GM19438 (cell line): ENCODE results near the gene ARHGDIB.
A peak's percentile ranks its signal among the peaks of the same experiment; 100 is the strongest.

ENCODE experiments used
- ATAC-seq: cut with Tn5 transposase; IDR thresholded peaks from one replicate; pipeline ENCODE4 v1.9.1; 2021; ENCODE audit warnings: low read depth; ENCODE audit not compliant: unreplicated experiment

ARHGDIB gene

GRCh38 chr12:14984036-14984435 lies 22.6 kb upstream of the ARHGDIB start:
- no peak for ATAC-seq

GRCh38 chr12:14982991-14983390 lies 21.6 kb upstream of the ARHGDIB start:
- ATAC-seq, result no peak

- ATAC-seq, result no peak
Observed at GRCh38 chr12:14982562-14982961, 21.2 kb upstream of the ARHGDIB start.

GRCh38 chr12:14981049-14981448 lies 19.6 kb upstream of the ARHGDIB start:
- no peak for ATAC-seq

- ATAC-seq, result no peak
Observed at GRCh38 chr12:14979468-14979867, 18.1 kb upstream of the ARHGDIB start.

GRCh38 chr12:14976658-14977057 lies 15.3 kb upstream of the ARHGDIB start:
- ATAC-seq, result no peak

- no peak for ATAC-seq
Observed at GRCh38 chr12:14975457-14975856, 14.1 kb upstream of the ARHGDIB start.

GRCh38 chr12:14974633-14975032 lies 13.2 kb upstream of the ARHGDIB start:
- no peak for ATAC-seq

- ATAC-seq, result no peak
Observed at GRCh38 chr12:14972816-14973215, 11.4 kb upstream of the ARHGDIB start, which contains the start of gene PDE6H. PDE6H (plus strand) TSS chr12:14973042; CDS start chr12:14978013, 4,971 bp downstream.

- no peak for ATAC-seq
Observed at GRCh38 chr12:14970473-14970872, 9.1 kb upstream of the ARHGDIB start.

- ATAC-seq, result no peak
Observed at GRCh38 chr12:14968478-14968877, 7.1 kb upstream of the ARHGDIB start.

GRCh38 chr12:14965221-14965620 lies 3.8 kb upstream of the ARHGDIB start:
- no peak for ATAC-seq

GRCh38 chr12:14964406-14964805 lies 3.0 kb upstream of the ARHGDIB start:
- no peak for ATAC-seq

- no peak for ATAC-seq
Observed at GRCh38 chr12:14963520-14963919, 2.1 kb upstream of the ARHGDIB start.

GRCh38 chr12:14962797-14963196 lies 1.4 kb upstream of the ARHGDIB start:
- ATAC-seq, result no peak

- no peak for ATAC-seq
Observed at GRCh38 chr12:14962153-14962539, 745 bp upstream of the ARHGDIB start.

GRCh38 chr12:14960548-14961465 lies 594 bp downstream of the ARHGDIB start:
- ATAC-seq, result peak; percentile 36

- ATAC-seq, result no peak
Observed at GRCh38 chr12:14959916-14960496, 1.4 kb downstream of the ARHGDIB start.

- no peak for ATAC-seq
Observed at GRCh38 chr12:14959463-14959862, 1.9 kb downstream of the ARHGDIB start.

GRCh38 chr12:14959126-14959440 lies 2.3 kb downstream of the ARHGDIB start:
- ATAC-seq, result no peak

GRCh38 chr12:14958361-14959125 lies 2.9 kb downstream of the ARHGDIB start:
- ATAC-seq, result no peak
